GM10847 (cell line): ENCODE data around the gene SRGAP3.

Experiments
- POLR2A ChIP-seq: IDR thresholded peaks from 2 replicates; pipeline ENCODE4 v1.6.1; 2011; ENCODE audit not compliant: insufficient read length; ENCODE audit errors: extremely low read depth

Gene SRGAP3

GRCh38 chr3:9266716-9267115 is 17.3 kb upstream of the SRGAP3 start:
- TF ChIP-seq POLR2A: no peak

- no peak for TF ChIP-seq POLR2A
These were observed 10.9 kb upstream of the SRGAP3 start for GRCh38 chr3:9260305-9260704.

GRCh38 chr3:9257092-9257491 is 7.6 kb upstream of the SRGAP3 start:
- TF ChIP-seq POLR2A: no peak

GRCh38 chr3:9255976-9256375 is 6.5 kb upstream of the SRGAP3 start:
- no peak for TF ChIP-seq POLR2A

GRCh38 chr3:9254764-9255163 is 5.3 kb upstream of the SRGAP3 start:
- no peak for TF ChIP-seq POLR2A

- no peak for TF ChIP-seq POLR2A
These were observed 3.9 kb upstream of the SRGAP3 start for GRCh38 chr3:9253327-9253726.

- TF ChIP-seq POLR2A: no peak
These were observed 1.8 kb upstream of the SRGAP3 start for GRCh38 chr3:9251055-9251786.

GRCh38 chr3:9250236-9250635 is 790 bp upstream of the SRGAP3 start:
- TF ChIP-seq POLR2A: no peak

- TF ChIP-seq POLR2A: no peak
These were observed 749 bp downstream of the SRGAP3 start for GRCh38 chr3:9248522-9249271.

GRCh38 chr3:9247941-9248521 is 1.4 kb downstream of the SRGAP3 start:
- no peak for TF ChIP-seq POLR2A

GRCh38 chr3:9247361-9247940 is 2.0 kb downstream of the SRGAP3 start:
- TF ChIP-seq POLR2A: no peak

- TF ChIP-seq POLR2A: no peak
These were observed 3.3 kb downstream of the SRGAP3 start for GRCh38 chr3:9246189-9246588.

GRCh38 chr3:9244495-9245183 is 4.8 kb downstream of the SRGAP3 start:
- no peak for TF ChIP-seq POLR2A

- TF ChIP-seq POLR2A: no peak
These were observed 7.5 kb downstream of the SRGAP3 start for GRCh38 chr3:9241956-9242355.

GRCh38 chr3:9239680-9240079 is 9.8 kb downstream of the SRGAP3 start:
- no peak for TF ChIP-seq POLR2A
